H9 (cell line): ENCODE data around the gene SMDT1. TPM values are rescaled to one million over a fixed set of nuclear protein-coding genes. Genes with fewer than 3 reads are reported as not detected.

Experiments
- DNase-seq: peaks from one replicate; pipeline ENCODE4 v3.0.0-alpha.2; 2017
- H2AFZ ChIP-seq: one replicate; pipeline ENCODE4 v1.6.1; 2013; ENCODE audit warnings: mild to moderate bottlenecking, low read length, control low read depth, moderate library complexity
- H2AK5ac ChIP-seq: 2 replicates; pipeline ENCODE4 v1.6.1; 2013; ENCODE audit warnings: low read length, control low read depth, mixed read lengths; ENCODE audit not compliant: insufficient read length
- H2BK120ac ChIP-seq: one replicate; pipeline ENCODE4 v1.6.1; 2013; ENCODE audit warnings: low read depth, mild to moderate bottlenecking, low read length, control low read depth, inconsistent platforms; ENCODE audit not compliant: poor library complexity, severe bottlenecking
- H2BK12ac ChIP-seq: 2 replicates; pipeline ENCODE4 v1.6.1; 2013; ENCODE audit warnings: low read length, control low read depth, mixed read lengths, low read depth; ENCODE audit not compliant: insufficient read length
- H2BK15ac ChIP-seq: 2 replicates; pipeline ENCODE4 v1.6.1; 2013; ENCODE audit warnings: low read depth, low read length, control low read depth
- H2BK20ac ChIP-seq: one replicate; pipeline ENCODE4 v1.6.1; 2013; ENCODE audit warnings: low read depth, mild to moderate bottlenecking, low read length, control low read depth, inconsistent platforms; ENCODE audit not compliant: poor library complexity, severe bottlenecking
- H2BK5ac ChIP-seq: 2 replicates; pipeline ENCODE4 v1.6.1; 2013; ENCODE audit warnings: low read length, control low read depth, mixed read lengths; ENCODE audit not compliant: insufficient read length
- H3K14ac ChIP-seq: 2 replicates; pipeline ENCODE4 v1.6.1; 2013; ENCODE audit warnings: low read length, control low read depth; ENCODE audit not compliant: insufficient read depth
- H3K18ac ChIP-seq: 2 replicates; pipeline ENCODE4 v1.6.1; 2013; ENCODE audit warnings: low read depth, mild to moderate bottlenecking, mixed read lengths, low read length, control low read depth; ENCODE audit not compliant: insufficient read length
- H3K23ac ChIP-seq: 2 replicates; pipeline ENCODE4 v1.6.1; 2013; ENCODE audit warnings: low read length, control low read depth, mixed read lengths, low read depth; ENCODE audit not compliant: insufficient read length
- H3K23me2 ChIP-seq: 2 replicates; pipeline ENCODE4 v1.6.1; 2013; ENCODE audit warnings: low read depth, mild to moderate bottlenecking, mixed read lengths, low read length, control low read depth; ENCODE audit not compliant: insufficient read length, poor library complexity, severe bottlenecking
- H3K27ac ChIP-seq: 2 replicates; pipeline ENCODE4 v1.5.1; 2013; ENCODE audit warnings: low read length, control low read depth, mixed read lengths, low read depth; ENCODE audit not compliant: insufficient read length
- H3K27me3 ChIP-seq: 2 replicates; pipeline ENCODE4 v1.6.1; 2013; ENCODE audit warnings: low read length, control low read depth, inconsistent platforms; ENCODE audit not compliant: insufficient read depth
- H3K4ac ChIP-seq: 2 replicates; pipeline ENCODE4 v1.6.1; 2013; ENCODE audit warnings: low read depth, mild to moderate bottlenecking, control low read depth, inconsistent platforms, low read length, moderate library complexity
- H3K4me1 ChIP-seq: 2 replicates; pipeline ENCODE4 v1.6.1; 2013; ENCODE audit warnings: low read length, control low read depth, inconsistent platforms; ENCODE audit not compliant: insufficient read depth
- H3K4me2 ChIP-seq: 2 replicates; pipeline ENCODE4 v1.6.1; 2013; ENCODE audit warnings: low read length, control low read depth, mixed read lengths; ENCODE audit not compliant: insufficient read length, insufficient read depth
- H3K56ac ChIP-seq: 2 replicates; pipeline ENCODE4 v1.6.1; 2013; ENCODE audit warnings: low read depth, mild to moderate bottlenecking, mixed read lengths, low read length, control low read depth; ENCODE audit not compliant: insufficient read length
- H3K79me1 ChIP-seq: 2 replicates; pipeline ENCODE4 v1.6.1; 2013; ENCODE audit warnings: low read depth, mild to moderate bottlenecking, moderate library complexity, low read length, control low read depth, inconsistent platforms; ENCODE audit not compliant: insufficient read depth, poor library complexity, severe bottlenecking
- H3K79me2 ChIP-seq: 2 replicates; pipeline ENCODE4 v1.6.1; 2013; ENCODE audit warnings: low read length, control low read depth, inconsistent platforms; ENCODE audit not compliant: insufficient read depth
- H3K9ac ChIP-seq: 2 replicates; pipeline ENCODE4 v1.6.1; 2013; ENCODE audit warnings: low read length, control low read depth, mixed read lengths; ENCODE audit not compliant: insufficient read length; ENCODE audit errors: extremely low read depth
- H3K9me3 ChIP-seq: one replicate; pipeline ENCODE4 v1.6.1; 2013; ENCODE audit warnings: low read depth, low read length, inconsistent platforms; ENCODE audit not compliant: control insufficient read depth
- H3T11ph ChIP-seq: one replicate; pipeline ENCODE4 v1.6.1; 2013; ENCODE audit warnings: mild to moderate bottlenecking, low read length, control low read depth, inconsistent platforms
- H4K20me1 ChIP-seq: one replicate; pipeline ENCODE4 v1.6.1; 2013; ENCODE audit not compliant: control insufficient read depth, insufficient read length, insufficient read depth
- H4K5ac ChIP-seq: 2 replicates; pipeline ENCODE4 v1.6.1; 2013; ENCODE audit warnings: low read depth, mild to moderate bottlenecking, mixed read lengths, low read length, control low read depth; ENCODE audit not compliant: insufficient read length
- H4K8ac ChIP-seq: replicated peaks from 2 replicates; pipeline ENCODE4 v1.6.1; 2013; ENCODE audit warnings: low read length, control low read depth, mixed read lengths, low read depth; ENCODE audit not compliant: insufficient read length
- H4K91ac ChIP-seq: 2 replicates; pipeline ENCODE4 v1.6.1; 2013; ENCODE audit warnings: low read depth, mild to moderate bottlenecking, moderate library complexity, mixed read lengths, low read length, control low read depth; ENCODE audit not compliant: insufficient read length
- H3K27ac Mint-ChIP-seq, 3 experiments: 2 replicates in 2 of 3; 3 replicates in 1 of 3; pipeline ENCODE4 v1.8.0; 2020 to 2021; ENCODE audit warnings: mixed read lengths in 3 of 3, mild to moderate bottlenecking in 1 of 3, moderate library complexity in 1 of 3
- H3K27me3 Mint-ChIP-seq: 2 replicates; pipeline ENCODE4 v1.8.0; 2021; ENCODE audit warnings: low read depth, mild to moderate bottlenecking, moderate library complexity, mixed read lengths
- H3K36me3 Mint-ChIP-seq, 3 experiments: 2 replicates in 2 of 3; 3 replicates in 1 of 3; pipeline ENCODE4 v1.8.0; 2020 to 2021; ENCODE audit warnings: low read depth in 3 of 3, mixed read lengths in 3 of 3; ENCODE audit not compliant: insufficient read depth in 1 of 3
- H3K4me1 Mint-ChIP-seq, 2 experiments: 2 replicates each; pipeline ENCODE4 v1.8.0; 2020; ENCODE audit warnings: mixed read lengths in 2 of 2
- H3K4me3 Mint-ChIP-seq, 2 experiments: 2 replicates in 1 of 2; 3 replicates in 1 of 2; pipeline ENCODE4 v1.8.0; 2020 to 2021; ENCODE audit warnings: mild to moderate bottlenecking in 2 of 2, mixed read lengths in 2 of 2, moderate library complexity in 1 of 2
- H3K9me3 Mint-ChIP-seq, 2 experiments: 2 replicates in 1 of 2; 3 replicates in 1 of 2; pipeline ENCODE4 v1.8.0; 2020; ENCODE audit warnings: mild to moderate bottlenecking in 2 of 2, mixed read lengths in 2 of 2, moderate library complexity in 1 of 2
- WGBS: extraction: QIAGEN DNeasy Blood & Tissue Kit; methylation state at CpG from one replicate; pipeline ENCODE4 v1.1.7; 2013; ENCODE audit warnings: missing lambda C conversion rate, low lambda C conversion rate, mixed read lengths; ENCODE audit not compliant: insufficient read length; ENCODE audit errors: extremely low coverage; 5-methylcytosine and 5-hydroxymethylcytosine counted together
- total RNA-seq: library from RNA; stranded (reverse); gene quantifications from 2 replicates; pipeline ENCODE4 v1.2.1, GENCODE V29; 2021
- TF ChIP-seq, protein P1 (sequence below): fragments of 200-600 bp; sonication (generic); conservative IDR thresholded peaks from 3 replicates; pipeline ENCODE4 v1.8.0; 2021; ENCODE audit warnings: antibody characterized with exemption, mild to moderate bottlenecking

The SMDT1 gene
- total RNA-seq, 1 experiment from 2014 or later: 45.0 TPM

DNA sequence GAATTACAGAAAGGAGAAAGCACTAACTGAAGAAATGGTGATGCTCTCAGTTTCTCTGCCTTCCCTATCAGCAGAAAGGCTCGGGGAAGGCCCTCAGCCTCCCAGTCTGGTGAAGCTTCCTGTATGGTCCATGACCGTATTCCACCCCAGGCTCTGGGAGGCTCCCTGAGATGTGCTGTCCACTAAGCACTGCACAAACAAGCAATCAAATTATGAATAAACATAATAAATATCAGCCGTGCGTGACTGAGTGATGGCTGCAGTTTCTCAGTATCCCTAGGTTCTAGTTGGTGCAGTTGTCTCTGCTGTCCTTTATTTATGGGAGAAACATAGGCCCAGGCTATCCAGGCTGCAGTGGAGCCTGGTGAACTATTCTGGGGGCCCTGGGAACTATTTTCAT is 3.6 kb downstream of the SMDT1 start:
- no peak overlapping the region for H3K4ac ChIP-seq
- H3K27me3 Mint-ChIP-seq: no peaks in the 10 kb centered on the region
- H3K4me2 ChIP-seq: no peak overlapping the region
- TF ChIP-seq, protein P1, sequence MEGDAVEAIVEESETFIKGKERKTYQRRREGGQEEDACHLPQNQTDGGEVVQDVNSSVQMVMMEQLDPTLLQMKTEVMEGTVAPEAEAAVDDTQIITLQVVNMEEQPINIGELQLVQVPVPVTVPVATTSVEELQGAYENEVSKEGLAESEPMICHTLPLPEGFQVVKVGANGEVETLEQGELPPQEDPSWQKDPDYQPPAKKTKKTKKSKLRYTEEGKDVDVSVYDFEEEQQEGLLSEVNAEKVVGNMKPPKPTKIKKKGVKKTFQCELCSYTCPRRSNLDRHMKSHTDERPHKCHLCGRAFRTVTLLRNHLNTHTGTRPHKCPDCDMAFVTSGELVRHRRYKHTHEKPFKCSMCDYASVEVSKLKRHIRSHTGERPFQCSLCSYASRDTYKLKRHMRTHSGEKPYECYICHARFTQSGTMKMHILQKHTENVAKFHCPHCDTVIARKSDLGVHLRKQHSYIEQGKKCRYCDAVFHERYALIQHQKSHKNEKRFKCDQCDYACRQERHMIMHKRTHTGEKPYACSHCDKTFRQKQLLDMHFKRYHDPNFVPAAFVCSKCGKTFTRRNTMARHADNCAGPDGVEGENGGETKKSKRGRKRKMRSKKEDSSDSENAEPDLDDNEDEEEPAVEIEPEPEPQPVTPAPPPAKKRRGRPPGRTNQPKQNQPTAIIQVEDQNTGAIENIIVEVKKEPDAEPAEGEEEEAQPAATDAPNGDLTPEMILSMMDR: no peak
- H3K14ac ChIP-seq: no peak overlapping the region
- H3T11ph ChIP-seq: no peak overlapping the region
- no peaks in the 10 kb centered on the region for H3K79me2 ChIP-seq
- no peak overlapping the region for H2BK120ac ChIP-seq
- DNase-seq: no peak
- H2BK5ac ChIP-seq: no peak overlapping the region
- no peak overlapping the region for H3K18ac ChIP-seq
- no peaks in the 10 kb centered on the region for H3K27me3 ChIP-seq
- no peaks in the 10 kb centered on the region for H4K20me1 ChIP-seq
- H3K9ac ChIP-seq: no peak overlapping the region
- H2BK15ac ChIP-seq: no peak overlapping the region
- peaks cover 6% of the 10 kb centered on the region for H3K23me2 ChIP-seq
- no peak overlapping the region for H2BK12ac ChIP-seq
- H3K9me3 Mint-ChIP-seq: no peaks in the 10 kb centered on the region; a peak in 1 of 5 replicates
- no peak overlapping the region for H4K91ac ChIP-seq
- no peak overlapping the region for H2BK20ac ChIP-seq
- H3K79me1 ChIP-seq: no peaks in the 10 kb centered on the region
- no peak overlapping the region for H2AFZ ChIP-seq
- H3K27ac ChIP-seq: no peak overlapping the region
- no peak overlapping the region for H3K23ac ChIP-seq
- no peak overlapping the region for H2AK5ac ChIP-seq
- H3K4me3 Mint-ChIP-seq: no peak overlapping the region
- no peak overlapping the region for H4K5ac ChIP-seq
- no CpG with 5 or more reads among the region's 4 CpGs for WGBS
- H3K36me3 Mint-ChIP-seq: peaks cover 28 to 51% (median 42%) of the 10 kb centered on the region in 3 experiments
- peaks cover 12 to 16% of the 10 kb centered on the region in 2 experiments; a peak in 3 of 4 replicates for H3K4me1 Mint-ChIP-seq
- no peaks in the 10 kb centered on the region for H3K9me3 ChIP-seq
- H3K27ac Mint-ChIP-seq: no peak overlapping the region; a peak in 1 of 7 replicates
- H3K56ac ChIP-seq: no peak overlapping the region
- H3K4me1 ChIP-seq: no peaks in the 10 kb centered on the region
- no peak overlapping the region for H4K8ac ChIP-seq
